Effector CD8-positive, alpha-beta T cell (primary cell): Measurements from ENCODE around the gene PAX6.

Source experiments
- DNase-seq: peaks from one replicate; lab custom pipeline; 2025; lab: John Stamatoyannopoulos, UW

Gene PAX6

DNA sequence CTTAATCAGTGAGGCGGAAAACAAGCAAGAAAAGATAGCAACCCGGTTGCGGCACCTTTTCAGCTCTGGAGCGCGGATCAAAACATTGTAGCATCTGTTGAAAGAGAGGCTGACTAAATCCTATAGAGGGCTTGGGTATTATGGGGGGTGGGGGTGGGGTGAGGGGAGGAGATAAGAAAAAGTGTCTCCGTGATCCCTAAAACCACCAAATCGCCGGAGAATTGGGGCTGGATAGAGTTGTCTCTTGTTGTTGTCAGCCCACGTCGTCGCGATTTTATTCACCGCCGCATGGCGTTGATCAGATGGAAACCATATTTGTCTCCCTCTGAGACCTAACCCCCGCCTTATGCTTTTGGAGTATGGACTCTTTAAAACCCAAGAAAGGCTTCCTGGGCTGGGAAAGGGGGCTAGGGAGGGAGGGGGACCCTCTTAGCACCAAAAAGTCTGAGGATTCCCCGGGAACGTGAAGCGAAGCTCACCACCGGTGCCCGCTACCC, 13.0 kb downstream of the PAX6 start:
- no peak for DNase-seq

DNA sequence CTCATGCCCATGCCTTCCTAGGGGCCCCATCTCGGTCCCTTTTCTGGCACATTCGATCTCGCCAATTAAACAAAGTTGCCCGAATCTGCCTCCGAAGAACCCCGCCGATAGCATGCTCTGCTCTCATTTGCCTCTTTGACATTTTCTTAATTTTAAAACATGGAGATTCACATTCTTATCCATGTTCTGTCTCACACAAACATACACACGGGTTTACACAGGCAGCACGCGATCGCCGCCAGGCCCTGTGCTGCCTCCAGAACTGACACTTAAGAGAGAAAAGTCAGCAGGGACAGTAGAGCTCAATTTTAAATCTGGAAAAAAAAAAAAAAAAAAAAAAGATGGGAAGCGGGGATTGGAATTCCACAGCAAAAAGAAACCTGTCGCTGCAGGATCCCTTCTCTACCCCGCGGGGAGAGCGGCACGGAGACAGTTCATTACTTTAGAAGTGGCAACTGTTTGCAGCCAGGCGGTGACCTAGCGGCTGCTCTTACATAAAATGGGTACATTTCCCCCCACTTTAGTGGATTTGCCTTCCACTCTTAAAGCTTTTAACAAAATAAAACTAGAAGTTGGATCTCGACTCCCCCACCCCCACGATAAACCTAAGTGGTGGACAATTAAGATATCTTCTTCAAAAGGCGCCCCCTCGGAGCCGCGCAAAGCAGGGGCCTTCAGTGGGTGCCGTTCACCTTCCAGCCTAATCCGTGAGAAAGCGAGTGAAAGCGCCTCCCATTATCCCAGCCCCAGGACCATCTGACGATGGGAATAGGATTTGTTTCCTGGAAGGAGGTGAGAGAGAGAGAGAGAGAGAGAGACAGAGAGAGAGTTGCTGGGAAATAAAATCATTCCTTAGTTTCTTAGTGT, 13.7 kb downstream of the PAX6 start:
- DNase-seq, result no peak

DNA sequence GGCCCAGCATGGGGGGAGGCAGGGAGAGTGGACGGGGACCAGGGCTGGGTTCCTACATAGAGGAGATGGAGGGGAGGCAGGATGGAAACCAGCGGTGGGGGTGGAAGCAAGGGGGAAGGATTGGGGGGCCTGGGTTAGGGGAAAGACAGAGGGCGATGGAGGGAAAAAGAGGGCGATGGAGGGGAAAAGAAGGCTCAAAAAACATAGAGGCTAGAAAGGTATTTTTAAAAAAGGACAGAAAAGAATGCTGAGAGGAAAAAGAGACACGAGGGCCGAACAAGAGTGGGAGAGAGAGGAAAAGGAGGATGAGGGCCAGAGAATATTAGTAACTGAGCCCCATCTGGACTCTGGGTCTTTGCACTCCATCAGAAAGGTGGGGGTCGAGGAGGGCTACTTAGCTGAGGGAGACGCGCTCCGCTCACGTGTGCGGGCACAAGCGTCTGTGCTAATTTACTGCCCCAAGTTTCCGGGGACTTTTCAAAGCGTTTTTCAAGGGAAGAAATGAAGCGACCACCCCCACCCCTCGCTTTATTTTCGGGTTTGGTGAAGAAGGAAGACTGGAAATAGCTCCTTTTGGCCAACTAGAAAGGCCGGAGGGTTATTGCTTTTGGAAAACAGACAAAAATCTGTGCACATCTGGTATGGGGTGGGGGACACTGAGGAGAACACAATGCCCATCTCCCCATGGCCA, 14.5 kb downstream of the PAX6 start:
- no peak for DNase-seq

DNA sequence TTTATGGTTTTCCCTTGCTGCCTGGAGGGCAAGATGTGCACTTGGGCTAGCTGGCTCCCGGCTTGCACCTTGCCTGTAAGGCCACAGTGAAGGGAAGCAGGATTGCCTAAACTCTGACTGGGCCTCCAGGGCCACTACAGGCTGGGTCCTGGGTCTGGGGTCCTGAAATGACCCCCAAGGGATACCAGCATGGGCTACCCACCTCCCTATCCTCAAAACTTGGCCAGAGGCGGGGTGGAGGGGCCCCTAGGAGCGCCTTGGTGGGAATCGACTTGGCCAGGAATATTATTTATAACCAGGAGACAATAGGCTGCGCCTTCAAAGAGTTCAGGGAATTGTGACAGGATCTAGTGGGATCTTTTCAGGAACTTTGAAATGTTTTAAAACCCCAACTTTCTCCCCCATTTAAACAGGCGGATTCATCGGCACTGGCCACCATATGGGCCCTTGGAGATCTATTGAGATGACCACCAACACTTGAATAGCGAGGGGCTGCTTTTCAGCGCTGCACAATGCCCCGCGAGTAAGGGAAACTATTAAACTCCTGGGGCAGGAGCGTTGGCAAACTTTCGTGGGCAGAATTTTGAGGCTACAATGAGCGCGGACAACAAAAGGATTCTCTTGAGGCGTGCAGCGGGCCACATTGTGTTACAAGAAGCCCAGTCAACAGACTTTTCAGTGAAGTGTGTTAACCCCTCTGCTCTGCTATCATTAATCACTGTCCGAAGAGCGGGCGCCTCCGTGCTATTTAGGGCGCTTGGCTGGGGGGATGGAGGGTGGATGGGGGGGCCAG, 15.2 kb downstream of the PAX6 start:
- DNase-seq, result no peak

DNA sequence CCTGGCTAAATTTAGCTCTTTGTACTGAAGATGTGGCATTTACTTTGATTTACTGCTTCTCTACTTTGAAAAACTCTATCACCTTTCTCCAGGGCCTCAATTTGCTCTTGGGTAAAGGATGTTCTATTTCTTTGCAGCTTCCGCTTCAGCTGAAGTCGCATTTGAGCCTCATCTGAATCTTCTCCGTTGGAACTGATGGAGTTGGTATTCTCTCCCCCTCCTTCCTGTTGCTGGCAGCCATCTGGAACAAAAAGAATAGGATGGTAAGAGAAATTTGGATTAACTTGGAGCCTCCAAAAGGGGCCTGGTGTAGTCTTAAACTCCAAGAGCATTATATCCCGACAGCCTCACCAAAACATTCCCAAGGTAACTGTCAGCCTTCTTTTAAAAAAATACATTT, 16.6 kb downstream of the PAX6 start:
- no peak for DNase-seq

DNA sequence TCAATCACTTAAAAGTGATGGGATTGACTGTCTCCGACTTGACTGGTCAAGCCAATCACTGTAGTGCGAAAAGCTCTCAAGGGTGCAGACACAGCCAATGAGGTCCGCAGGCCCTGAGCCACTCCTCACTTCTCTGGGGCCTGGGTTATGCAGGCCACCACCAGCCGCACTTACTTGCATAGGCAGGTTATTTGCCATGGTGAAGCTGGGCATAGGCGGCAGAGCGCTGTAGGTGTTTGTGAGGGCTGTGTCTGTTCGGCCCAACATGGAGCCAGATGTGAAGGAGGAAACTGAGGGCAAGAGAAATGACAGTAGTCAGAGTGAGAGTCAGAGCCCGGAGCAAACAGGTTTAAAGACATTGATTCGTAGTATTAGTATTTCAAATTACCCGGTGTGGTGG, 17.9 kb downstream of the PAX6 start:
- no peak for DNase-seq

DNA sequence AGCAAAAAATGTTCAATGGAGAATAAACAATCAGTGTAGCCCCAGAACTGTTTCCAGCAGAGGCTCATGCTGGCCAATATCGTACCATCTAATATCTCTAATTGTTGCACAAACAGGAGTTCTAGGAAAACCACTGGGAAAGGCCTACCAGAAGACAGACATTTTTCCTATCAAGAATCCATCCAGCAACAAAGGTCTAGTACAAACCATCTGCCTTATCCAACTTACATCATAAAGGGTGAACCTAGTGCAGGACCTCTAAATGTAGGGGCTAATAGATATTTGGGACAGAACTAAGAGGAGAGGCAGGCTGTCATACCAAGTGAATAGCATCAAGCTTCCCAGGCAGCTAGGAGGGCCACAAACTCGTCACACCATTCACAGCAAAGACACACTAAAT, 18.7 kb downstream of the PAX6 start:
- no peak for DNase-seq

DNA sequence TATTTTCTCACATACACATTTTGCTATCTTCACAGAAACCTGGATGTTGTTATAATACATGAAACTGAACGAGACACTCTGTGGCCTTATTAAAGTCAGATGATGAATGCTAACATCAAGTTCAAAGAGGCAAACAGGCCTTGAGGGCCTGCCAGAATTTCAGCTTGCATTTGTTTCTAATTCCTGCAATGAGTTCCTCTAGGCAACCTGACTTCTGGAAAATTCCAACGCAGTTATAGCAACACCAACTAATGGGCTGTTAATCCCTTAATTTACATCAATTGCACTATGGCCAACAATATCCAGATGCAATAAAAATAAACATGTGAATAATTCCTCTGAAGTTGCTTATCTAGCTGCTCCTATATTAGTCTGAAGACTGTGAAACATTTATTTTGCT, 19.1 kb downstream of the PAX6 start:
- DNase-seq, result no peak

DNA sequence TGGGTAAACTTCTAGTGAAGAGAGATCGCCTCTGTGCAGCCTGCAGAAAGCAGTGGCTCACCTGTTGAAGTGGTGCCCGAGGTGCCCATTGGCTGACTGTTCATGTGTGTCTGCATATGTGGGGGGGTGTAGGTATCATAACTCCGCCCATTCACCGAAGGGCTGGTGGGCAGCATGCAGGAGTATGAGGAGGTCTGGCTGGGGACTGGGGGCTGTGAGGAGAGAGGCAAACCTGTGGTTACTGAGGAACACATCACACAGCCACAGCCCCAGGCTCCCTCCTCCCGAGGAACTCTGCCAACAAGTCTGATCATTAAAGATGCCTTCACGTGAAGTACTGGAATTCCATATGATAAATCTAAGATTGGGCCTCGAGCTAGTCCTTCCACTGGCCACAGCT, 20.5 kb downstream of the PAX6 start:
- DNase-seq, result no peak

DNA sequence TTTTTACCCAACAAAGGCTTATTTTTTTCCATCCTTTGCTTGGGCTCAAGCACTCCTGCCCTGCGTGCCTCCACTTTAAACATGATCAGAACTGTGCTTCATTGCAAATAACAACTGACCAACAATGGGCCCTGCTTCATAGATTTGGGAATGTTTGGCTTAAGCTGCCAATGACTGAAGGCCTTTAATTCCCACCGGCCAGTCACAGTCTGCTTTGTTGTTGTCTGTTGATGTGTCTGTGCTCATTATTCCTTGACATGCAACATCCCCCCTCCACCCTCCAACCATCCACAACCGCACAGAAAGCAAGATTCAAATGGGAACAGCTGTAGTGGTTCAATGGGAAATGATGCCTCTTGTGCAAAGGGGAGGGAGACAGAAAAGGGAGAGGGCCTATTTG, 23.0 kb downstream of the PAX6 start:
- no peak for DNase-seq

DNA sequence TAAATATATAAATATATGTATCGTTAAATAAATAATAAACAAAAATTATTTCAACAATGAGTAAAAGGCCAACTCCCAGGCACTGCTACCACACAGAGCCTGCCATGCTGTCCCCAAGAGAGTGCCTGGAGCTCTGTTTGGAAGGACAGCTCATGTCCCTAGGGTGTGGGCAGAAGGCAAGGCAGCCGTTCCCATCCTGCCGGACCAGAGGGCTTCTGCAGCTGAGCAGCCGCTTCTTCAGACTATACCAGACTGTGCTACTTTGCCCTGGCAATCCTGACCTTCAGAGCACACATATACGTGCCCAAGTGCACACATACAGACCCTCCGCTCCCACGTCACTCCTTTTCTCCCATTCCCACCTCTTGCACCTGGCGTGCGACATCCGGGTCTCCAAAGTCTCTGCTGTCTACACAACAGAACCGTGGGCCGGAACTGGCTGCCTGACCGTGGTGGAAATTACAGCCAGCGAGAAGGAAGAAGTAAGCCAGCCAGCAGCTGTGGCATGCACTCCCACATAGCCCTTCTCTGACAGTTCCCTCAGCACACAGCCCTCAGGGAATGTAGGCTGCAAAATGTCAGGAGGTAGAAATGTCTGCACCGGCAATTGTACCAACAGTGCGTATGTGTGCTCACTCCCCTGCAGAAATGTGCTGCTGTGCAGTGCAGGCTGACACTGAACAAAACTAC, 24.0 kb downstream of the PAX6 start:
- DNase-seq, result no peak

DNA sequence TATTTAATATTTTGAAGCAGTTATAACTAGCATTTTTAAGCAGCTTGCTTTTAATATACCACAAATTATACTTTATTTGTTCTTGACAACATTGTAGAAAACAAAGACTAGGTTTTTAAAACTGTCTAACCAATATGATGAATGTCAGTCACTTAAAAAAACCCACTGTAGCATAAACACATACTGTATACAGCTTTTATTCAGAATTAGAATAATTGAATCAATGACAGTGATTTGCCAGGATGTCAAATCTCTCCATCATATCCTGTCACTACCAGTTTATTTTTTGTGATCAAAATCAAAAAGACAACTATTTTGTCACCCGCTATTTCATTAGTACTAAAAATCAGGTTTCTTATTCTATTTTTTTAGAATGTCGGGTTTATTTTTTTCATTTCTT, 26.5 kb downstream of the PAX6 start:
- DNase-seq, result no peak

DNA sequence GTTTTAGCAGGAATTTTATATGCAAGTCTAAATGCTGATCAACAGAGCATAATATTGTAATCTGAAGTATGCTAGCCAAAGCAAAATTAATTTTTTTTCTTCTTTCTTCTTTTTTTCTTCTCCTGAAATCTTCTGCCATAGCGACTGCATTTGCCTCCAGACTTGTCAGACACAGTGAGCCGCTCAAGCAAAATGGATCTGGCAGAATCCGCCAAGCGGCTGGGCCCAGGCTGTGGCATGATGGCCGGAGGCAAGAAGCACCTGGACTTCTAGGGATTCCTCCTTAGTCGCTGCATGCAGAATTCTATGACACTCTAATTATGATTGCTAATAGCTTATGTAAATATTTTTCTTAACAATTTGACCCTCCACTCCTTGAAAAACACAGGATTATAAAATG, 27.9 kb downstream of the PAX6 start:
- no peak for DNase-seq

DNA sequence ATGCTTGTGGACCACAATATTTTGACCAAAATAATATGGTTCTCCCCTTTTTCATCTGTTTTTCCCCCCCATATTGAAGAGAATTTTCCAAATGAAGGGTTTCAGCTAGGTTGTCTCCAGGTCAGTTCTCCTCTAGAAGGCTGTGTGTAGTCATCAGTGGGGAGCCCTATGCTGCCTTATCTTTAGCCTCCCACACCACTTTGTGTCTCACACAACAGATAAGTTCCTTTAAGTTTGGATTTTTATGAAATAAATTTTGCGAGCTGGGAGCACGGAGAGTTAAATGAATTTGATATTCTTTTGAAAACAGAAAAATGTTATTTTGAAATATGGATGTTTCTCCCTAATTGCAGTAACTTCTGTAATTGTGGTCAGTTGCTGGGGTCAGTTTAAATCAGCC, 28.9 kb downstream of the PAX6 start:
- no peak for DNase-seq

DNA sequence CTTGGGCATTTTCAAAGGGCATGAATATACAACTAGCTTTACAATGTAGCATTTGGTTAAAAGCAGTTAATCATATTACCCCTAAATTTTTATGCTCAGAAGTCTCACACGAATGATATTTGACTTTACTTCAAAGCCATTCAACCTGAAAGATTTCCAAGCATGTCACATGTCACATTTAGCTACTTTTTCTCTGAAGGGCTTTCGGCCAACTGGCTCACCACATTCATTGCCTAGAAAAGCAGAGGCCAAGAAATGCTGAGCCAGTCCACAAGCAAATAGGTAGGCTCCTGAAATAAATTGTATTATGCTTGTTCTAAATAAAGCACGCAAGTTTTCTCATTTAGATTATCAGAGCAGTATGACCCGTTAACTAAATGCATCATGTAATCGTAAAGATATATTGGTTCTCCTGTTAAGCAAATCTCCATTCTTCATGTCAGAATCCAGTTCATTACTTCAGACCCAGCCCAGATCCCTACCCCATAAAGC, 30.6 kb downstream of the PAX6 start:
- no peak for DNase-seq

DNA sequence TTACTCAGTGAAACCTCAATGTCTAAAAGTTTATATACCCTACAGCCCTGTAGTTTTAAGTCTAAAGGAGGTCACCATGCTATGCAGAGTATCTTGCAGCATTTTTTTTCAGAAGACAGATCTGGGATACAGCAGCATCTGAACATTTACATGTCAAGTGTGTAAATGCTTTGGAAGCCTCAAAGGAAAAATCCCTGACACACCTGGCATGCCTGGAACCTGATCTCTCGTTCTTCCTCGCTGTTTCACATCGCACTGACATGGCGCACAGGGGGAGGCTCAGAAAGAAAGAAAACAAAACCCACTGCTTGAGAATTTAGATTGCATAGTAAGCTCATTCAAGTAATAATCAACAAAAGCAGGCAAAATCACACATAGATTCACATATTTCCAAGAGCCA, 31.0 kb downstream of the PAX6 start:
- no peak for DNase-seq

DNA sequence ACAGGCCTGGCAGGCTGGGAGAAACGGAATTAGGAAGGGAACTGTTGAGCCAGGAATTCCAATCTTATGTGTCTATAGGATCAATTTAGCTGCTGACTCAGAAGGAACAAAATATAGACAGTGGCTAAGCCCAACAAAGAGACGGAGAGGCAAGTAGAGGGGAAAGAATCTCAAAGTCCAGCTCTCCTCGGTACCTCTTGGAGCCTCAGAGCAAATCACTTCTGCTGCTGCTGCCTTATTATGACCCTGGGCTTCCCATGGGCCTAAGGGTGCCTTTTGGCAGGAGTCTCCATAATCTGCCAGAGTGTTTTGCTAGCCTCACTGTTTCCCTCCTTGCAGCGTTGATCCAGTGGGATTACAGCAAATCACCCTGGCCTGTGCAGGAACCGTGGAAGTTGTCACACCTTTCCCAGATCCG, 31.7 kb downstream of the PAX6 start:
- DNase-seq, result no peak

DNA sequence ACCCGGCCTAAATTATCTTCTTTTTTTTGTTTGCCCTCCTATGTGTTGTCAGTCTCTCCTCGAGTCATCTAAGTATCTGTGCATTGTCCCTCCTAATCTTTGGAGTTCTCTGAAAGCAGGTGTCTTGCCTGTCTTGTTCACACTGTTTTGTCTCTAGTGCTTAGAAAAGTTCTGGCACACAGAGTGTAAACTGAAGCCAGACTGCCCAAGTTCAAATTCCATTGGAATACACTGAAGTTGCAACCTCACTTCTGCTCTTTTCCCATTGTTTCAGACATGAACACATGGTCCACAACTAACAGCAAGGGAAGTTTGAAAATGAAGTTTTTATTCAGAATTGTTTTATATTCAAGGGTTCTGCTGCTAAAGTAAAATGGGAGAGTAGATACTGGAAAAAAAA, 38.7 kb downstream of the PAX6 start:
- DNase-seq, result no peak

DNA sequence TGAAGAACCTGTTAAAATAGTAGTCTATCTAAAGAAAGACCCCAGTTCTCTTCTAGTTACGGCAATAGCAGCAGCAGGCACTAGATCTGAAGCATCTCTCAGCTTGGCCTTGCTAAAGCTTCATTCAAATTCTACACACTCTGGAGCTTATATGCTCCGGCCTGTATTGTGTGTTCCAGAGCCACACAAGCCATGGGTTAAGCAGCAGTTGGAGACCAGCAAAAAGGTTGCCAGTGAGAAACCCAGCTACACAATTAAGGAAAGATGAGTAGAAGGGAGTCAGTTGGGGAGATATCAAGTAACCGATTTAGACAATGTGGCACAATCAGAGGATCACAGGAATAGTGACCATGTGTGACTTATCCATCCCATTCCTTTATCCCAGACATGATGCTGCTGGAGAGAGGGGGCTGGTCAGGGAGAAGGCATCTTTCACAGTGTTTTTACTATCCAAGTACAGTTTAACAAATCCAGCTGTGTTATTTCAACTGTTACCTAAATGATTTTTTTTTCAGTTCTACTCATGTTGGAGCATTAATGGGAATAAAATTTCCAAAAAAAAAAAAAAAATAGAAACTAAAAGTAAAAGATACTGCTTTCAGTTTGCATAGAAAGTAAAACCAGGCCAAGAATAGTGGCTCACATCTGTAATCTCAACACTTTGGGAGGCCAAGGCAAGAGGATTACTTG, 41.0 kb downstream of the PAX6 start:
- no peak for DNase-seq

DNA sequence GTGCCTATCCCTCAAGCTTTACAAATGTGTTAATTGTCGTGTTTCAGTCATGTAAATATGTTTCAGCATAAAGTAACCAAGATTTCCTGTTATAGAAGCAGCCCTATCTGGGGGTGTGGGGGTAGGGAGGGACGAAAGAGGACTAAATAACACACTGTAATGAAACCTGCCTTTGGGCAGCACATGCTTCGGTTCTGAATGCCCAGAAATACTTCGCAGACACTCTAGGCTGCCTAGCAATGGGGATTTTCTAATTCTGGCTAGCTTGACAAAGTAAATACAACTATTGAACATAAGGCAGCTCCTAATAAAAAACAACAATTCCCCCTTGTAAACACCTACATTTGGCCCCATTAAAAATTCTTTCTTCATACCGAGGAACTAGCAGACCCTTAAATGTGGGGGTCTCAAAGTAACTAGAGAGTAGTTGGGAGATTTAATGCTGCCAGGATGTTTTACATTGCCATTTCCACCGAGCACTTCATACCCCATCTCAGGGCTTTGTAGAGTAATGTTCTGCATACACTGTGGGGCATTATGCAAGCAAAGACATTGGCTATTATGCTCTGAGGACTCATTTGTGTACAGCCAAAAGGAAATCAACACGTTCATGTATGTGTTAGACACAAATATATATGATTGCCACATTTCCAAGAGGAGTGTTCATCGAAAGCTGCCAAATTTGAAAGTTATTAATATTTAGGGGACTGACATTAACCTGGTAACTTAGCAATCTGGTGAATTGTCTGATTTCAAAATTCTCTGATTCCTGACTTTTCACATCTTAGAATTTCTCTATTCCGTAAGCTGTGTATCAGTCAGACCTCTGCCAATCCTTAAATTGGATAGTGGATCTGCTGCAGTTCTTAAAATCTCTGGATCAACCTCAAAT, 42.1 kb downstream of the PAX6 start:
- DNase-seq, result no peak
